ENCODE measurements around the gene CYFIP2.

DNA sequence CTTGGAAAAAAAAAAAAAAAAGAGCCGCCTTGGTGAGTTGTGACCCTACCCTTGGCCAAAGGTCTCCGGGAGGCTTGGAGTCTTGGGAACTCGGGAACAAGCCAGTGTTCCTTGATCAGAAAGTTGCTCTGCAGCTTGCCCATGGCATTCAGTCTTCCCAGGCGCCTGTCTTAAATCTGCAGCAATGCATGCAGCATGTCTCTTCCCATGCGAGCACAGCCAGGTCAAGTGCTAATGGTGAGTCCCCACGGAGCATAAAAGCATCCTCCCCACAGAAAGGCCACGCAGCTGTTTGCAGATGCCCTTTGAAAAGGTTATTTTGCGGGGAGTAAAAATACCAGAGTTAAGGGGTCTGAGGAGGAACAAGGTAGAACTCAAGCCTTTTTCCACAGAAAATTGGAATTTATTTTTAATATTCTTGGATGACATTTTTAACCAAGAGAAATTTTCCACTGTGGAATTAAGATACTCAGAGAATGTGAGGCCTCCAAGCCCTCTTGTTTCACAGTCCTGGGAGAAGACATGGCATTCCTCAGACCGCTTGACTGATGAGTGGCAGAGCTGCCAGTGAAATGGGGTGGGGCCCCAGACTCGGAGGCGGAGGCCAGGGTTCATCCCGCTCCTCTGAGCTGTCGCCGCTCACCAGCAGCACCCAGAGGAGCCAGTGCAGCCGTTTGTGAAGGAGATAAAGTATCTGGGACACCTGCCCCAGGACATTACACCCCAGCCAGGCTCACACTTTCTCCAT is 81.6 kb downstream of the CYFIP2 start:
- TF ChIP-seq, protein P1, sequence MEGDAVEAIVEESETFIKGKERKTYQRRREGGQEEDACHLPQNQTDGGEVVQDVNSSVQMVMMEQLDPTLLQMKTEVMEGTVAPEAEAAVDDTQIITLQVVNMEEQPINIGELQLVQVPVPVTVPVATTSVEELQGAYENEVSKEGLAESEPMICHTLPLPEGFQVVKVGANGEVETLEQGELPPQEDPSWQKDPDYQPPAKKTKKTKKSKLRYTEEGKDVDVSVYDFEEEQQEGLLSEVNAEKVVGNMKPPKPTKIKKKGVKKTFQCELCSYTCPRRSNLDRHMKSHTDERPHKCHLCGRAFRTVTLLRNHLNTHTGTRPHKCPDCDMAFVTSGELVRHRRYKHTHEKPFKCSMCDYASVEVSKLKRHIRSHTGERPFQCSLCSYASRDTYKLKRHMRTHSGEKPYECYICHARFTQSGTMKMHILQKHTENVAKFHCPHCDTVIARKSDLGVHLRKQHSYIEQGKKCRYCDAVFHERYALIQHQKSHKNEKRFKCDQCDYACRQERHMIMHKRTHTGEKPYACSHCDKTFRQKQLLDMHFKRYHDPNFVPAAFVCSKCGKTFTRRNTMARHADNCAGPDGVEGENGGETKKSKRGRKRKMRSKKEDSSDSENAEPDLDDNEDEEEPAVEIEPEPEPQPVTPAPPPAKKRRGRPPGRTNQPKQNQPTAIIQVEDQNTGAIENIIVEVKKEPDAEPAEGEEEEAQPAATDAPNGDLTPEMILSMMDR (IDR thresholded peaks at IDR 0.05; ENCODE audit: insufficient read depth, low read length) = no peak
- TF ChIP-seq POLR2AphosphoS5 (IDR thresholded peaks at IDR 0.05; ENCODE audit: low read depth) (no peak), GABPA (IDR thresholded peaks at IDR 0.05; ENCODE audit: low read depth) (no peak)
- TF ChIP-seq, protein P2, sequence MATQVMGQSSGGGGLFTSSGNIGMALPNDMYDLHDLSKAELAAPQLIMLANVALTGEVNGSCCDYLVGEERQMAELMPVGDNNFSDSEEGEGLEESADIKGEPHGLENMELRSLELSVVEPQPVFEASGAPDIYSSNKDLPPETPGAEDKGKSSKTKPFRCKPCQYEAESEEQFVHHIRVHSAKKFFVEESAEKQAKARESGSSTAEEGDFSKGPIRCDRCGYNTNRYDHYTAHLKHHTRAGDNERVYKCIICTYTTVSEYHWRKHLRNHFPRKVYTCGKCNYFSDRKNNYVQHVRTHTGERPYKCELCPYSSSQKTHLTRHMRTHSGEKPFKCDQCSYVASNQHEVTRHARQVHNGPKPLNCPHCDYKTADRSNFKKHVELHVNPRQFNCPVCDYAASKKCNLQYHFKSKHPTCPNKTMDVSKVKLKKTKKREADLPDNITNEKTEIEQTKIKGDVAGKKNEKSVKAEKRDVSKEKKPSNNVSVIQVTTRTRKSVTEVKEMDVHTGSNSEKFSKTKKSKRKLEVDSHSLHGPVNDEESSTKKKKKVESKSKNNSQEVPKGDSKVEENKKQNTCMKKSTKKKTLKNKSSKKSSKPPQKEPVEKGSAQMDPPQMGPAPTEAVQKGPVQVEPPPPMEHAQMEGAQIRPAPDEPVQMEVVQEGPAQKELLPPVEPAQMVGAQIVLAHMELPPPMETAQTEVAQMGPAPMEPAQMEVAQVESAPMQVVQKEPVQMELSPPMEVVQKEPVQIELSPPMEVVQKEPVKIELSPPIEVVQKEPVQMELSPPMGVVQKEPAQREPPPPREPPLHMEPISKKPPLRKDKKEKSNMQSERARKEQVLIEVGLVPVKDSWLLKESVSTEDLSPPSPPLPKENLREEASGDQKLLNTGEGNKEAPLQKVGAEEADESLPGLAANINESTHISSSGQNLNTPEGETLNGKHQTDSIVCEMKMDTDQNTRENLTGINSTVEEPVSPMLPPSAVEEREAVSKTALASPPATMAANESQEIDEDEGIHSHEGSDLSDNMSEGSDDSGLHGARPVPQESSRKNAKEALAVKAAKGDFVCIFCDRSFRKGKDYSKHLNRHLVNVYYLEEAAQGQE (IDR thresholded peaks at IDR 0.05; ENCODE audit: insufficient replicate concordance, low read depth) = no peak

All from HL-60 (cell line).